DMS153 (cell line): ENCODE data around the gene DHX15.

ENCODE experiments used
- DNase-seq: peaks from one replicate; lab custom pipeline; 2025; lab: John Stamatoyannopoulos, UW

The DHX15 gene

DNA sequence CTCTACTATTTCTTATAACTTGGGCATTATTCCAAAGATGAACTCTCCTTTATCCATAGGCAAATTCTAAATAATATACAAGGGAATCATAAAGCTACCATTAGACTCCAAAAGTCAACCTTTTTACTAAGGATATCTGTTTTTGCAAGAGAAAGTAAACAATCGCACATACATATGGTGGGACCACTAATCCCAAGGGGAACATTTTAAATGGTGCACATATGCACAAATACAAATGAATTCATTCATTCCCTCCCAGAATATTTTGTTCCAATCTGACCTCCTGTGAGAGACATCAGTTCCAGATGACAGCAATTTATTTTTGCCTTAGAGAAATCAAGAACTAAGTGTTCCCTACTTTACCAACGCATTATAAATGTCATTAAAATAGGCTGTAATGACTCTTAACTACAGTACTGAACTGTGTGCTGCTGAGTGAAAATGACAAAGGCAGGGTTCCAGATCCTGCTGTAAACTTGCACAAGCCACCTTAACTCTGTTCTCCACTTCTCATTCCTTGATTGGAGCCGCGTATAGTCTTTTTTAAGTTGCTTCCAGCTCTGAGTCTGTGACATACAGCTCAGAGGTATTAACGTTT is 2.0 kb downstream of the DHX15 start:
- DNase-seq: no peak

DNA sequence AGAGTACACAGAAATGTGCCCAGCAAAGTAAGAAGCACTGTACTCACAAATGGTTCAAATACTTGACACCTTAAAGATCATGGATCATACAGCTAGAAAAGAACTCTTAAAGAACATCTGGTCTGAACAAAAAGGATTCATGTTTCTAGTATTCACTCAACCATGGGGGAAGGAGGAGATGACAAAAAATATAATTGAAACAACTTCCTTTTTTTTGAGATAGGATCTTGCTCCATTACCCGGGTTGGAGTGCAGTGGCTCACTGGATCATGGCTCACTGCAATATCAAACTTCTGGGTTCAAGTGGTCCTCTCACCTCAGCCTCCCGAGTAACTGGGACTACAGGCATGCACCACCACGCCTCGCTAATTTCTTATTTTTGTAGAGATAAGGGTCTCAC is 6.0 kb downstream of the DHX15 start:
- DNase-seq: no peak

DNA sequence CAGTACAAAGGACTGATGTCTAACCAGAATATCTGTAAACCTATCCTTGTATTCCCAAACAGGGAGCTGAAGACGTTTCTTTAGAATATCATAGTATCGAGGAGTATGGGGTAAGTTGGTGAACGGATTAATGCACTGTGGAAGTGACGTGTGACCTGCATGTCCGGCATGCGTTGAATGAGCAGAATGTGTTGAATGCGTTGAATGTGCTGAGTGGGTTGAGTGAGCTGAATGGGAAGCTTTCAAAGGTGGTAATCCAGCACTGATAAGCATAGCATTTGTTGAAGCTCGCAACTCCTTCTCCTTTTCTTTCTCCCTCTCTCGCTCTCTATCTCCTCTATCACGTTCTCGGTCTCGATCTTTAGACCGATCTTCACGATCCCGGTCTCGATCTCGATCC is 8.1 kb downstream of the DHX15 start:
- no peak for DNase-seq

DNA sequence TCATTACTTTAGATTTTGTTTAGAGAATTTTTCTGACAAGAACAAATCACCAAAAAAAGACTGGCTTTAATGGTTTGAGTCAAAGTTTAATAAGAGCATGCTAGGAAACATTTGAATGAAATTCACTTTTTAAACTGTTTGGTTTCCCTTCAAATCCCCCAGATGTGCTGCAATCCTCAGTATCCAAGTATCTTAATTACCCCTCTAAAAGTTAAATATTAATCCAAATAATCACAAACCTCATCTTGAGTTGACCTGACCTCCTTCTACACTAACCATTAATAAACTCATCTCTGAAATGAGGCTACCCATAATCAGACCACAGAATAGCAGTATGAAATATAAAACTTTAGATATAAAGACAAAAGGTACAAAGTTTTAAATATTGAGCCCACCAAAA is 10.1 kb downstream of the DHX15 start:
- no peak for DNase-seq

DNA sequence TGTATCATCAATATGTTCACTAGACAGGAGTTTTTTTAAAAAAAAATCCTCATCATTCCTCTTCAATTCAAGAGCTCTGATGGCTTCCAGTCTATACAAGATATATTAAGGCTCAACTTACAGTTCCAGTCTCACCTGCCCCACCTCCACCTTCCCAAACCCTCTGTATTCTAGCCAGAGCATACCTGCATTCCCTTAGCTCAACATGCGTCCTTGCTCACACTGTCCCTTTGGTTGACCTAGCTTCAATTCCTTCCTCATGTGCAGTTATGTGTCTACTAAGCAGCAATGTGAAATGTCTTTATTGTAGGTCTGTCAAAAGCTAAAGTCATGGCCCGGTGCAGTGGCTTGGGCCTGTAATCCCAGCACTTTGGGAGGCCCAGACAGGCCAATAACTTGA is 10.8 kb downstream of the DHX15 start:
- no peak for DNase-seq

DNA sequence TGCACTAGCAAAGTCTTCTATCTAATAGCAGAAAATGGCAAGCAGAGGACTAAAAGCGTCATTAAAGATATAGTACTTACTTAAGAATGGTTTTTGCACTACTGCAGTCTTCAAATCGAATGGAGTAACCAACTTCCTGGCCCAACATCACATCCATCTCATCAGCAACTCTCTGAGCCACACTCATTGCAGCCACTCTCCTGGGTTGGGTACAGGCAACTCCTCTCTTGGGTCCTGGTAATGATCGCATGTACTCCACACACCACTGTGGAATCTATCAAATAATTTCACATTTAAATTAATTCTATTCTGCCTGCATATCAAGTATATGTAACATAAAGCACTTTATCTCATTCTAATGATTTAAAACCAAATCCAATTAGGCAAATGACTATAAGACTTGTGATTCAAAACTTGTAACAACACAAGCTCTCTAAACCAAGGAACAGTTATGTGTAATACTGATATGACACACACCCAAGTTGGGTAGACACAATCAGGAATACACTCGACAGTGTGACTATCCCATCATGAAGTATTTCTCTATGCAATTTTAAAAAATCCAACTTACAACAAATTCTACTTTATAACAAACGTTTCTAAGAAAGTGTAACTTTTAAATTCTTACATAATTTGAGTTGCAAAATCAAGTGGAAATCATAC is 13.6 kb downstream of the DHX15 start:
- DNase-seq: no peak

DNA sequence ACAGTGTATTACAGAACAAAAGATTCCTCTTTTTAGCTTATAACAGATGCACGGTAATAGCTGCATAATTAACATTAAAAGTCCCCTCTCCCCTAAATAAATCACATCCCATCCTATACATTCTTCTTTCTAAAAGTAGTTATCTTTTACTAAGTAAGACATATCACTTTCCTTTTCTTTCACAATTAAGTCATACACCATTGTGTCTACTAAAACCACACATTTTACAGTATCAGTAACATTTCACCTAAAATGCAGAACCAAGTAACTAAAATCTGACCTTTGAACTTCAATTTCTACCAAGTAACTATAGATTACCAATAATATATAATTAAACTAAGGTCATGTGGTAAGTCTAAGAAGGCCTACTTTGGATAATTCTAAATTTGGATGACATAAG is 14.2 kb downstream of the DHX15 start:
- DNase-seq: no peak

DNA sequence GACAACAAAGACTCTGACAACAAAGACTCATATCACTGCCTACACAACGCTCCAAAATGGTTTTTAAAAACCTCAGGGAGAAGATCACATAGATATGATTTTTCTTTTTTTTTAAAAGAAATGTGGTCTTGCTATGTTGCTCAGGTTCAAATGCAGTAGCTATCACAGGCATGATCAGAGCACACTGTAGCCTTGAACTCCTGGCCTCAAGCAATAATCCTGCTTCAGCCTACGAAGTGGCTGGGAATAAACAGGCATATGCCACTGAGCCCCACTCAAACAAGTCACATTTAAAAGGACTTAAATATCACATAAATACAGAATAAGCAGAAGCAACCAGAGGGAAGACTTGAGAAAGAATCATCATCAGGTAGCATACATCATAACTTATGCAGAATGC is 14.7 kb downstream of the DHX15 start:
- DNase-seq: no peak

DNA sequence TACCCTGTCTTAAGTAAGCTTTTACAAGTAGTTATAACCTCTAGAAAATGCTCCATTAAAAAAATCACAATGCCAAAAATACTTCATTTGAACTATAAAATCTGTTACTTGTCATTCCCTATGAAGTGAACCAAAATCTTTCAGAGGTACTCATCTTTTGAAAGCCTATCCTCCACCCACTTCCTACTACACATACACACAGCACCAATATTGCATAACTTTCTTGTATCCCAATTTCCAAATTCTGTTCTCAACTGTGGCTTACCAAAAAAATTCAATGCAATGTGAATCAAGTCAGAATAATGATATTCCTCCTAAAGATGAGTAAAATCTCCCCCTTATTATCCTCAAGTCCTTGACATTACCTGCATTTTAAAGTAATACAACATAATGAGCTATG is 15.9 kb downstream of the DHX15 start:
- DNase-seq: no peak

DNA sequence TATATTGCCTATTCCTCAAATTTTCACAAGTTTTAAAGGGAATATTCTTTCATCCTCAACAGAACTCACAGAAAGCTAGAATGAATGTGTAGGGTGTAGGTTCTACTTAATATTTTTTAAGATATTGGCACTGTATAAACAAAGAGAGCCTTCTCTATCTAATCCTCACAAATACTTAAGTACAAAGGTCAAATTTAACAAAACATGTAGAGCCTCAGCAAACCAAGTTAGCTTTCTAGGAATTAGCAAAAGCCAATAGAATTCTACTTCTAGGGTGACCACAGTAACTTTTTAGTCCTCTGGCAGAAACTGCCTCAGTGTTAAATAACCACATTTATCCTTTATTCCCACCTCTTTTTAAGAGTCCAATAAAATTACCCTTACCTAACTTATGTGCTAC is 19.3 kb downstream of the DHX15 start:
- no peak for DNase-seq

DNA sequence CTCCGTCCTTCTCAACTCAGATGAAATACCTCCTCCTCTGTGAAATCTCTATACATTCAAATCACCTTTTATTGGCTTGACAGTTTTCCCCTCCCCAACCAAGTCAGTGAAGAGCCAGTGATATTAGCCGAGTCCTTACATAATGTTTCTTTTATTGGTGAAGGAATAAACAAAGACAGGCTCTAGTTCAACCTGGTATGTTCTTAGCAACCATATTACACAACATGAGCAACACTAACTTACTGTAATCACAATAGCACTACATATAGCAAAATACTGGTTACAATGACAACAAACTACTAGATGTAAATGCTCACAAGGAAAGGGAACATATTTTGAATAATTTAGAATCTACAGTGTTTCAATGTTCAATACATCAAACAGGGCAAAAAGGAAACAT is 19.9 kb downstream of the DHX15 start:
- DNase-seq: no peak

DNA sequence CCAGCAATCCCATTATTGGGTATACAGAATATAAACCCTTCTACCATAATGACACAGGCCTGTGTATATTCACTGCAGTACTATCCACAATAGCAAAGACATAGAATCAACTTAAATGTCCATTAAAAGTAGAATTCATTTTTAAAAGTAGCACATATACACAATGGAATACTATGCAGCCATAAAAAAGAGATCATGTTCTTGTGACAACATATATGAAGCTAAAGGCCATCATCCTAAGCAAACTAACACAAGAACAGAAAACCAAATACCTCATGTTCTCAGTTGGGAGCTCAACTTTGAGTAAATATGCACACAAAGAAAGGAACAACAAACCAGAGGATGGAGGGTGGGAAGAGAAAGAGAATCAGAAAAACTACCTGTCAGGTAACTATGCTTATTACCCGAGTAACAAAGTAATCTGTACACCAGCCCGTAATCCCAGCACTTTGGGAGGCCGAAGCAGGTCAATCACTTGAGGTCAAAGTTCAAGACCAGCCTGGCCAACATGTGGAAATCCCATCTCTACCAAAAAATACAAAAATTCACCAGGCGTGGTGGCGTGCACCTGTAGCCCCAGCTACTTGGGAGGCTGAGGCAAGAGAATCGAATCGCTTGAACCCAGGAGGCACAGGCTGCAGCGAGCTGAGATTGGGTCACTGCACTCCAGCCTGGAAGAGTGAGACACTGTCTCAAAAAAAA is 22.8 kb downstream of the DHX15 start:
- DNase-seq: no peak

DNA sequence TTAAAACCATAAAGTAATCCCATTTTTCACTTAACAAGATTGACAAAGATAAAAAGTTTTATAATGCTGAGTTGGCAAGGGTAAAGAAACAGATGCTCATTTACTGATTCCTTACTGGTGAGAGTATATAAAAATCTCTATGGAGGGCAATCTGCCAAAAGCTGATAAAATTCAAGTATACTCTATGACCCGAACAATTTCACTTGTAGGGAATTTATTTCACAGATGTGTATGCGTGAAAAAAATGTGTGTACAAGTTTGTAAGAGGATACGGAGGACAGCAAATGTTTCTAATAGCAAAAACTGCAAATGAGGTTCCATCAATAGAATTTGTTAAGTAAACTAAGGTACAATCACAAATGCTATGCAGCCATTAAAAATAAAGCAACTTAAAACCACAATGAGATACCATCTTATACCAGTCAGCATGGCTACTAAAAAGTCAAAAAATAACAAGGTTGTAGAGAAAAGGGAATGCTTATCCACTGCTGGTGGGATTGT is 23.4 kb downstream of the DHX15 start:
- no peak for DNase-seq

DNA sequence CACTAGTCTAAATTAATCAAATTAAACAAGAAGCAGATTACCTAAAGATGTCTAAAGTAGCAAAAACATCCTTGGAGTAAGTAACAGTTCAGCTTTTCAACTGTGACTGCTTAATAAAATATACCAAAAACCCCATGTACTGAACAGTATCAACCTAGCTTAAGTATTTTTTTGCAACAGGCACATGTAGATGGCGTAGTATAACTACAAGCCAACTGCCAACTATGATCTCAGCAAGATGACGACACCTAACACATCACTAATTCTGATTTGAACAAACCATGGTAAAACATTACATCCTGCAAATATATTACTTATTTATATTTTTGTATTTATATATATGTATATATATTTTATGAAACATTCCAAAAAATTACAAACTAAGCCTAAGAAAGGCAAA is 24.5 kb downstream of the DHX15 start:
- no peak for DNase-seq

DNA sequence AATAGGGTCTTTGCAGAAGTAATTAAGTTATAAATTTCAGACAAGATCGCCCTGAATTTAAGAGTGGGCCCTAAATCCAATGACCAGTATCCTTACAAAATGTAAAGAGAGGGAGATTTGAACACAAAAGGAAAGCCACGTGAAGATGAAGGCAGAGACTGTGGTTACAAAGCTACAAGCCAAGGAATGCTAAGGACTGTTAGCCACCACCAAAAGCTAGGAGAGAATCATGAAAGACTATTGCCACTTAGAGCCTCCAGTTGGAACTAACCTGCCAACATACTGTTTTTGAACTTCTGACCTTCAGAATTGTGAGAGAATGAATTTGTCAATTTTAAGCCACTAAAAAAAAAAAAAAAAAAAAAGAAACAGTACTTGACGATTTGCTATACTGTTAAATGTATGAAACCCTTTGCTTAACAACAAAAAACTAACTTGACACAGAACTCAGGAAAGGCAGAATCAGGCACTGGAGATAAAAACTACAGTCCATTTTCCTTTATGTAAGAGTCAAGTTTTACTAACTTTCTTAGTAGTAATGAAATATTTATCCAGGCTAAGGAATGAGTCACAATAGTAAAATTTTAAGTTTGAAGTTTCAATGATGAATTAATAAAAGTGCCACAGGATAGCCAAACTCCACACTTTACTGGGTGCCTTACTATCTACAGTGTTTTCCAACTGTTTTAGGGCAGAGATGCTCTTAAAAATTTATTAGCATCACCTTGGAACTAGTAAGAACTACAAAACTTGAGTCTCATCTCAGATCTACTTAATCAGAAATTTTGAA is 25.1 kb downstream of the DHX15 start:
- no peak for DNase-seq

DNA sequence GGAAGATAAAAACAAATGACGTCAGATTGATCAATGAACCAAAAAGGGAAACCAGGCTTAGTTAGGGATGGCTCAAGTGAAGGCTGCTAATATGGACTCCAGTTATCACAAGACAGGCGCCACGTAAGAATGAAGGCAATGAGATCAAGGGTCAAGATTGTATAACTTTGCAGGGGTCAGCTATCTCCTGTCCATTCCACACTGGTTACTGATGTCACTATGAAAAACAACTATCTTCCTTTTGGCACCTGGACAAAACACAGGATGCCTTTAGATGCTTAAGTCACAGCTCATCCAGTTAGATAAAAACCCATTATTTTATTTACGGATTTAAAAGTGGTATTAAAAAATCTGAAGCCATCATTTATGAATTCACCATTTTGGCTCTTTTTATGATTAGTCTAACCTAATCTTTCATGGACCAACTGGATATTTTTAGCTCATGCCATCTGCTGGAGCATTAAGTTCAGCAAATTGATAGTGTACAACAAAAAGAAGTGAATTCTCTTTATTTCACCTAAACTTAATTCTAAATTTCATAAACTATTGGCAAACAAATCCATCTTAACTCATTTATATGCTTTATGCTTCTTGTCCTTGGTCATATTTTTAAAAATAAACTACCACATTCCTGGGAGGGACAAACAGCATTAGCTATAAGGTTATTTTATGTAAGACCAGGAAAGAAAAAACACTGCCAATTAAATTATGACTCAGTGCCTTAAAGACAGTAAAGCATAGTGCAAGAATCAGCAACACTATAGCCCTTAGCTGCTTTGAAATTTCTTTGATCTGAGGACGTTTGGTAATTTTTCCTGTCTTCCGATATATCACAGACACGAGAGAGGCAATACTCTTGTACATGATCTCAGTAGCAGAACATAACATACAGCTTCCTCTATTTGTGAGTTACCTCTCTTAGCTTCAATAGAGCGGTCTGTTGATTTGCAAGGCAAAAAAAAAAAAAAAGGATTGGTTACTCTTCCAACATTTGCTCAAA is 27.0 kb downstream of the DHX15 start:
- no peak for DNase-seq

DNA sequence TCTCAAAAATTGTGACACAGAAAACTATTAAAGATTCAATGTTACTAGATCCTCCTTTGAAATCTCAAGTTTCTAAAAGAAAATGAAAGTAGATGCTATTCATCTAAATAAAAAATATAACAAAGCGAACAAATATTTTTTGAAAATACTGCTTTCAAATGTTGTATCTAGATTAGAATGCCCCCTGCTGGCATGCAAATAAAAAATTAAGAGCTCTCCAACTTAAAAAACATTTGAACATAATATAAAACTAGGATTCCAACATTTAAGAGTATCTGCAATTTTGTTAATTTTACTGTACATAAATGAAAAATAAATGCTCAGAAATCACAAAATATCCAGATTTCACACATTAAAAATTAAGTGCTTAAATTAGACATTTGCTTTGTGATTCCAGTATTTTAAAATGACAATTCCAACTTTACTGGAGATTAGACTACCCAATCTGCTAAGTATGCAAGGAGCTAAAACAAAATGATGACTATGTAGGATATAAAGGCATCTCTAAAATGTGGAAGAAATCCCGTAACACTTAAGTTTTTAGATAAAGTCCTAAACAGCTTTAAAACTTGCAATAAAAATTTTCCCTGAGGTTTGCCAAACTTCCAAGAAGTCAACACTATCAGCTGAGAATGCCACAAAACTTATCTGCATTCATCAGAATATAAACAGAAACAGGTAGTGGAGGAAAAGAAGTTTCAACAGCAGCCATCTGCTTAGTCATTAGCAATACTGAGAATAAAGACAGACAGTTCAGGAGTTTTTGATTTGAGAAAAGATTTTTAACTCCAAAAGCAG is 32.7 kb downstream of the DHX15 start:
- DNase-seq: no peak

DNA sequence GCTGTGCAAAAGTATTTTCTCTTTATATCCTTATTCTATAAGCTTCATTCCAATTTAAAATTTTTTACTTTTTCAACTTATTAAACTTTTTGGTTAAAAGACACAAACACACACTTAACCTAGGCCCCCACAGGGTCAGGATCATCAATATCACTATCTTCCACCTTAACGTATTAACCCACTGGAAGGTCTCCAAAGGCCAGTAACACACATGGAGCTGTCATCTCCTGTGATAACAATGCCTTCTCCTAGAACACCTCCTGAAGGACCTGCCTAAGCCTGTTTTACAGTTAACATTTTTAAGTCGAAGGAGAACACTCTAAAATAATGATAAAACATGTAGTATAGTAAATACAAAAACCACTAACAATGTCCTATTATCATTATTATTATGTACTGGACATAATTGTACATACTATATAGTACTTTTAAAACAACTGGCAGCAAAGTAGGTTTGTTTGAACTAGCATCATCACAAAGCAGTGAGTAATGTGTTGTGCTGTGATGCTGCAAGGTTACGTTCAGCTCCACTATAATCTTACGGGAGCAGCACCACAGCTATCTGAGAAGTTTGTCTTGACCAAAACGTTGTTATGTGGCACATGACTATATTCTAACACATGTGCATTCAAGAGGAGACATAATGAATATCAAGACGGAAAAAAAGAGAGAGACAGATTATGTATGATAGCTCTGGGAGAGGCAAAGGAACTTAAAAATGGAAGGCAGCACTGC is 33.7 kb downstream of the DHX15 start:
- DNase-seq: no peak

DNA sequence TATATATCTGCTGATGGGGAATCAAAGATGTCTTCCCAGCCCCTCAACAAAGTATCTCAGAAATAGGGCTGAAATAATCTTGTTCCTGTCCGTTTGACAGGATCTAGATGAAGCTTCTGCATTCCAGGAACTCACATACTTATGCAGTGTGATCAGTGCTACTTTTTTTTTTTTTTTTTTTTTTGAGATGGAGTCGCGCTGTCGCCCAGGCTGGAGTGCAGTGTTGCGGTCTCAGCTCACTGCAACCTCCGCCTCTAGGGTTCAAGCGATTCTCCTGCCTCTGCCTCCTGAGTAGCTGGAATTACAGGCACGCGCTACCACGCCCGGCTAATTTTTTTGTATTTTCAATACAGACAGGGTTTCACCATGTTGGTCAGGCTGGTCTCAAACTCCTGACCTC is 36.4 kb downstream of the DHX15 start:
- DNase-seq: no peak
